Adrenal gland (tissue), 5 donors: Measurements from ENCODE around the gene SLC24A4.

Experiments used
- CTCF ChIP-seq, 6 experiments: fragments of 450-650 bp in 4 of 6; fragments of 200-600 bp in 2 of 6; sonication (generic) in 1 of 6; IDR thresholded peaks; 1 replicate in 5 of 6; 2 replicates in 1 of 6; pipeline versions ENCODE4 v1.5.1 to v1.8.0; 2016 to 2021; ENCODE audit warnings: antibody characterized with exemption in 6 of 6, mild to moderate bottlenecking in 2 of 6, moderate library complexity in 1 of 6
- POLR2A ChIP-seq, 2 donors: fragments of 450-650 bp; IDR thresholded peaks; one replicate each; pipeline ENCODE4 v1.6.1; 2017; ENCODE audit warnings: antibody characterized with exemption in 2 of 2, mild to moderate bottlenecking in 2 of 2, moderate library complexity in 1 of 2
- donor health status: DM: no; HTN: no; CAD: no.

GRCh38 chr14:92455231-92455630 is 132.3 kb downstream of the SLC24A4 start:
- TF ChIP-seq CTCF (IDR thresholded peaks at IDR 0.05) (no peak), POLR2A (IDR thresholded peaks at IDR 0.05) (no peak)
